ENCODE measurements around the gene CSF1. TPM values are rescaled to one million over a fixed set of nuclear protein-coding genes. Genes with fewer than 3 reads are reported as not detected.
"Not testable (repeated sequence)": the region's sequence is repeated elsewhere in the genome, so short reads cannot be mapped to it uniquely, and the experiment has no call there.

CSF1 gene
- total RNA-seq, 1 donor from 2014 or later, result 9.8 TPM

DNA sequence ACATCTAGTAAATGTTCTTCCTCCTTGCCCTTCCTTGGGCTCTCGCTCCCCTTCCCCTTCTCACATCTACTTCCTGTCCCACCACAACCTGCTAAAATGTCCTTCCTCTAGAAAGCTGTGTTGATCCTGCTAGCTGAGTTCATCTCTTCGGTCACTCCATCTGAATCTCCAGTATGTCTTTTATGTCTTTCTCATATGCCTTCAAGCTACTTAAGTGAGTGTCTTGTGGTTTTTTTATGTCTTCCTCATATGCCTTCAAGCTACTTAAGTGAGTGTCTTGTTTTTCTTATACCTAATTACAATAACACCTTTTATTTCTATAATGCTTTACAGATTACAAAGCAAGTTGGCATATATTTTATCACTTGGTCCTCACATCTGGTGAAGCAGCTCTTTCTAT lies 33.9 kb downstream of the CSF1 start:
- no peak for DNase-seq

DNA sequence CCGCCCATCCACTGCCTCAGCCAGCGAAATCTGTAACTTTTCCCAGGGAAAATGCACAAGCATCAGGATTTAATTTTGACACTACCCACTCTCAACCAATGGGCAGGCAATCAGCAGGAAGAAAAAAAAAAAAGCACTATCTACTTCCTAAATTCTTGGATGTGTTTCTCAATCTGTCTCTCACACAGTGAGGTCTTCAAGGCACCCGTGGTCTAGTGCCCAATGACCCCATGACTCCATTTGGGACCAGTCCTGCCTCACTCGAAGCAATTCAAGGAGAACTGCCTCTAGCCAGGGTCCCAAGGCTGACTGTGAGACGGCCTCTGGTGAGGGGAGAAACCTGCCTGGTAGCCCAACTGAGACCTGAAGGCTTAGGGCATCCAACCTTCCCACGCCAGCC lies 35.9 kb downstream of the CSF1 start:
- DNase-seq, result no peak

DNA sequence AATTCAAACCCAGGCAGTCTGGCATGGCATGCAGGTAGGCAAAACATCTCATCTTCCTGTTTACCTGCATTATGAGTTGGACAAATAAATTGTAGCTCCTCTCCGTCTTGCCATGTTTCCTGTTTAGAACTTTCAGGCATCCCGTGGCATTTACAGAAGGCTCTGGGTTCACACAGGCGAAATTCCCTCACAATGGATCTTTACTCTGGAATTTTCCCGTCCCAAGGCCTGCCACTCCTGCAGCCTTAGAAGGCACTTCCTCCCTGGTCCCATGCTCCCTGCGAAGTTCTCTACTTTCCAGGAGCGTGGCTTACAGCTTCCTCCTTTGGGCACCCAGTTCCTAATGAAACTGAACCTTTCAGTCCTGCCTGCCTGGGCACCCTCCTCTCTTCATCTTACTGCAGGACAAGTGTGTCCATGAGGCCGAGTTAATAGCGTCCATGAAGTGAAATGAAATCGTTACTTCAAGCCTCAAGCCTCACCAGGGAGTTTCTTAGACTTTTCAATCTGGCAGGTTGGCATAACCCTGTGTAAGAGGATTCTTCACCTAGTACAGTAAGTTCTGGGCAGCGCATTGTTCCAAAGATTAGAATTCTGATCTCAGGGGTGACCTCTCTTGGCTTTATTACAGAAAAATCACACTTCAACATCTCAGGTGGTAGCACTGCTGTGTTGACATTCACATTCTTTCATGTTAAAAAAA lies 37.1 kb downstream of the CSF1 start:
- DNase-seq, result no peak

DNA sequence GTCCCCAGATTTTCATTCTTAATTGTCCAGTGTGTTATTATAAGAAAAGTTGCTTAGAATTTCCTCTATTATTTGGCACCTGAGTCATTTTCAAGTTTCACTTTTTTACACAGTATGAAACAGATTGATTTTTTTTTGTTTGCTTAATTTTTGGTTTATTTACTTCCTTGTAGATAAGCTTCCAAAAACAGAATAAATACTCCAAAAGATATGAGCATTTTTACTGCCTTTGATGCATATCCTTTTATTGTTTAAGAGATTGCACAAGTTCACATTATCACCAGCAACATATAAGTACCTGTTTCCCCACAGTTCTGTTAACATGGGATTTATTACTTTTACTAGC lies 37.6 kb downstream of the CSF1 start:
- DNase-seq, result no peak

DNA sequence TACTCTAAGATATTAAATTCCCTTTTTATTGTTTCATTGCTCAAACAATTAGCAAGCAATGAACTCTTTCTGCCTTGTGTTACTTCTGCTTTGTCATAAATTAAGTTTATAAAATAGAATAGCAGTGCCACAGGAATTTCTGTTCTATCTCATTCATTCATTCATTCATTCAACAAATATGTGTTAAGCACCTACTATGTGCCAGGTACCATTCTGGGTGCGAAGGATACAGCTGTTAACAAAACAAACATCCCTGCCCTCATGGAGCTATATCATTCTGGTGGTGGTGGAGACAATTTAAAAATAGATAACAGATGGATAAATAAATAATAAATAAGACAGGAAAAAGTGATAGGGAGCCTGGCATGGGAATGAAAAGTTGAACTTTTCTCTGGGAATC lies 39.4 kb downstream of the CSF1 start:
- DNase-seq, result no peak

DNA sequence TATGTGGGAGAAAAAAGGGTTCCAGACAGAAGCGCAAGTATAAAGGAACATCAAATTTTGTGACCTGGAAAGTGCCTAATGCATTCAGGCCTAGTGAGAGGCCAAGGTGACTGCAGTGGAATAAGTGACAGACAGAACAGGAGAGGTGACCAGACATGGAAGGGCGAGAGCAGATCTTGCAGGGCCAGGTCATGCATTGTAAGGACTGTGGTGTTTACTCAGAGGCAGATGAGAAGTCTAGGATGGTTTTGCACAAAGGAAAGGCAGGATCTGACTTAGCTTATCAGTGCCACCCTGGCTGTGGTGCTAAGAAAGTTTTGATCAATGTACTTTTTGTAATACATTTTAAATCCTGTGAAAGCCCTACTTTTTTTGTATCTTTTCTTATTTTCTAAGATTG lies 39.9 kb downstream of the CSF1 start:
- no peak for DNase-seq

DNA sequence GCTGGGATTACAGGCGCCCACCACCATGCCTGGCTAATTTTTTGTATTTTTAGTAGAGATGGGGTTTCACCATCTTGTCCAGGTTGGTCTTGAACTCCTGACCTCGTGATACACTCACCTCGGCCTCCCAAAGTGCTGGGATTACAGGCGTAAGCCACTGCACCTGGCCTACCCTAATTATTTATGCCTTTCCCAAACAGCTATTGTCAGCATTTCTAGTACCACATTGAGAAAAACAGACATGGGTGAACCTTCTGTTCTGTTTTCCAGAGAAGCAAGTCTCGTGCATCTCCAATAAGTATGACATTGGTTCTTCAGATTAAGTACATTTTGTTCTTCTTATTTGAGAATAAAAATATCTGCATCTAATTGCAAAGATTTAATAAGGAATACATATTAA lies 40.9 kb downstream of the CSF1 start:
- not testable (repeated sequence) for DNase-seq

DNA sequence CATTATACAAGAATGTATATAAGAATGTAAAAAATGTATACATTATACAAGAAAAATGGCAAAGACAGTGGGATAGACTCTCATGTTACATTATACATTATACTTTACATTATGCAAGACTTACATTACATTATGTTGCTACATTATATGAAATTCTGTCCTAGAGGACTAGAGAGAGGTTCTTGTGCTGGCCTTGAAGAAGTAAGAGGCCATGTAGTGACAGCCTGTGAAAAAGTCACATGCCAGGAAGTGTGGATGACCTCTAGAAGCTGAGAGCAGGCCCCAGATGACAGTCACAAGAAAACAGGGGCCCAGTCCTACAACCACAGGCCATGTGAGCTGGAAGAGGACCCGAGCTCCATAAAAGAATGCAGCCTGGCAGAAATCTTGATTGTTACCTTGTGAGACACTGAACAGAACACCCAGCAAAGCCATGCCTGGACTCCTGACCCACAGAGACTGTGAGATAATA lies 43.4 kb downstream of the CSF1 start:
- no peak for DNase-seq

DNA sequence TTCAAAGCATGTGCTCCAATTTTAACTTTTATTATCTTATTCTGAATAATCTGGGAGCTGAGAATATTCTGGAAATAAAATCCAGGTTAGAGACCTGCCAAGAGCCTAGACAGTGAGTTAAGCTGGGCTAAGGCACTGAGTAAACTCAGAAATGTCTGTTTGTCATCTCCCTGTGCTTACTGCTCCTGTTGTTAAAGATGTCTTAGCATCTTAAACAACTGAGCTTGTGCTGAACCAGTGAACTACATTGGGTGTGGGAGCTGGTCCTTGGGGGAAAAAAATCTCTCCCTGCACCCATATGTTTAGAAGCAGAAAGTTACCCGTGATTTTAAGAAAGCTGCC lies 49.0 kb downstream of the CSF1 start:
- no peak for DNase-seq

DNA sequence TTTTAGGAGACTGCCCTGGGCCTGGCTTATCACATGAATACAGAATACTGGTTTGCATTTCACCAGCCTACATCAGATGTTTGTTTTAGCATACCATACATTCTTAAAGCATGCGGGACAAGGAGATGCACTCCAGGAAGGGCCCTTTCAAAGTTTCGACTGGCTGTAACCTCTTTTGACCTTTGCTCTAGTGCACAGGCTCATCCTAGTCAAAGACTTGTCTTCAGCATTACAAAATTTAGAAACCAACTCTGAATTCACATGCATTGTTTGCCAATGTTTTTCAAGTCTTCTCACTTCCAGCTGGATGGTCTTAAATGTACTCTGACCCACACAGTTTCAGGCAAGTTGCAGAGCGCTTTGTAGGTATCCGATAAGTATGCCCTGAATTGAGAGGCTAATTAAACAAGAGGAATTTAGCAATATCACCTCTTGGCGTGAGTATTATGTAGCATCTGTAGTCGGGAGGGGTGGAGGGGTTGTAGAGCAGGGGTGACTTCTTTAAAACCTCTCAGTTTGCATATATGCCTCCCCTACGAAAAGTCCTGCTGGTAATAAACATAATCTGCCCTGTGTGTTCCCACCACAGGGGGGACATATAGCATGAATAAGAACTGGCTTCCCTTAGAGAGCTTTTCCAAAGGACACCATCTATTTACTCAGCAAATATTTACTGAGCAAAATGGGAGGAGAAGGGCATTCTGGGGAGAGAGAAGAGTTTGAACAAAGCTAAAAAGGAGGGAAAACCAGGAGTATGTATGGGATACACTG lies 49.5 kb downstream of the CSF1 start:
- no peak for DNase-seq

DNA sequence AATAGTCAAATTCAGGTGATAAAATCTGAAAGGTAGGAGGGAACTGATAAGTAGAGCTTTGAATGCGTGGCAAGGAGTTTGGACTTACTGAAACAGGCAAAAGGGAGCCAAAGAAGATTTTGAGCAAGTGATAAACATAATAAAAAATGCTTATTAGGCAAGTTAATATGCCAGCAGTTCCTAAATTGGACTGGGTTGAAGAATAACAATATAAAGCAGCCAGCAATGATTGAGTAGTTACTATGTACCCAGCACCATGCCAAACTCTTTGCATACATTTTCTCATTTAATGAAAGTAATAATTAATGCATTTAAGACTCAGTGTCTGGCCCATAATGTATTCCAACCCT lies 50.1 kb downstream of the CSF1 start:
- DNase-seq, result no peak

DNA sequence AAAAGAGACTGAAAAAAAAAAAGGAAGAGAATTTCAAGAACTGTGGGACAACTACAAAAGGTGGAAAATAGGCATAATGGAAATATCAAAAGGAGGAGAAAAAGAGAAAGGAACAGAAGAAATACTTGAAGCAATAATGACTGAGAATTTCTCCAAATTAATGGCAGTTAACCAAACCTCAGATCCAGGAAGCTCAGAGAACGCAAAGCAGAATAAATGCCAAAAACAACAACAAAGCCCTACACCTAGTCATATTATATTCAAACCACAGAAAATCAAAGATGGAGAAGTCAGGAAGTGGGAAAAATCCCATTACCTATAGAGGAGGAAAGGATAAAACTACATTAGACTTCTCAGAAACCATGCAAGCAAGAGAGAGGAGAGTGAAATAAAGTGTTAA lies 53.2 kb downstream of the CSF1 start:
- no peak for DNase-seq

DNA sequence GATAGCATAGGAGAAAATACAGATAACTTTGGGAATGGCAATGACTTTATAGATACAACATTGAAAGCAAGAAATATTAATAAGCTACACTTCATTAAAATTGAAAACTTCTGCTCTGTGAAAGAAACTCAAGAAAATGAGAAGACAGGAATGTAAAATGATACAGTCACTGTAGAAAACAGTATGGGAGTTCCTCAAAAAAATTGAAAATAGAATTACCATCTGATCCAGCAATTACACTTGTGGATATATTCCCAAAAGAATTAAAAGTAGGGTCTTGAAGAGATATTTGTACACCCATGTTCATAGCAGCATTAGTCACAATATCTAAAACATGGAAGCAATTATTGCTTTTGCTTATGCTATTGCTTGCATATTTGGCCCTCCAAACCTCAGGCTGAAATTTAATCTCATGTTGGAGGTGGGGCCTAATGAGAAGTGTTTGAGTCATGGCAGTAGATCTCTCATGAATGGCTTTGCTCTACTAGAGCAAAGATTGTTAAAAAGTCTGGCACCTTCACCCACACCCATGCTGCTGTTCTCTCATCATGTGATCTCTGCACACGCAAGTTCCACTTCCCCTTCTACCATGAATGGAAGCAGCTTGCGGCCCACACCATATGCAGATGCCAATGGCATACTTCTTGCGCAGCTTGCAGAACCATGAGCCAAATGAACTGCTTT lies 58.6 kb downstream of the CSF1 start:
- DNase-seq, result peak; percentile 72

DNA sequence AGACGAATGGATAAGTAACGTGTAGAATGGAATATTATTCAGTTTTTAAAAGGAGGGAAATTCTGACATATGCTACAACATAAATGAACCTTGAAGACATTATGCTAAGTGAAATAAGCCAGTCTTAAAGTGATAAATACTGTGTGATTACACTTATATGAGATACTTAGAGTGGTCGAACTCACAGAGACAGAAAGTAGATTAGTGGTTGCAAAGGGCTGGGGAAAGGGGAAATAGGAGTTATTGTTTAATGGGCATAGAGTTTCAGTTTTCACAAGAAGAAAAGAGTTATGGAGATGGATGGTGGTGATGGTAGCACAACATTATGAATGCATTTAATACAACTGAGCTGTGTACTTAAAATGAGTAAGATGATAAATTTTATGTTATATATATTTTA lies 59.3 kb downstream of the CSF1 start:
- no peak for DNase-seq

DNA sequence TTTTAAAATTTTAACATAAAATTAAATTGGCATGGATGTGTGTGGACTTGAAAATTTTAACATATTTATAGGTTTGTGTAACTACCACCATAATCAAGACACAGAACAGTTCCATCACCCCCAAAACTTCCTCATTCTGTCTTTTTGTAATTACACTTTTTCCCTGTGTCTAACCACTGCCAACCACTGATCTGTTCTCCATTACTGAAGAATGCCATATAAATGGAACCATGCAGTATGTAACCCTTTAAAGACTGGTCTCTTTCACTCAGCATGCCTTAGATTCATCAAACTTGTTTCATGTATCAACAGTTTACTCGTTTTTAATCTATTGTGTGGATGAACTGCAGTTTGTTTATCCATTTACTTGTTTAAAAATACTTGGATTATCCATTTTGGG lies 60.9 kb downstream of the CSF1 start:
- DNase-seq, result peak; percentile 51

DNA sequence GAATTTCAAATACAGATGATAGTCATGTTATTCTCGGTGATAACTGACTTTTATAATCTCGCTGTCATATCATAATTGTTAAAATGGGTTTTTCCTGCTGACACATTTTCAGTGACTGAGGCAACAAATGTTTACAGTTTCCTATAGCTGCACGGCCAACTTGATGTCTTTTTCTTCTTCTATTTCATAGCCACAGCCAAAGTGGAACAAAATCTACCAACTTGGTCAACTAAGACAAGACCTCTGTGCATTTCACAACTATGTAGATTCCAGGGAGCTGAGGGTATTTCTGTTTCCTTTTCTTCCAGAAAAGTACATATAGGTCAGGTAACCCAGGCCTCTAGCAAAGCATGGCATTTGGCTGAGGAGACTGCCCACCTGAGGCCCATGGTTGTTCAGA lies 63.5 kb downstream of the CSF1 start:
- no peak for DNase-seq

DNA sequence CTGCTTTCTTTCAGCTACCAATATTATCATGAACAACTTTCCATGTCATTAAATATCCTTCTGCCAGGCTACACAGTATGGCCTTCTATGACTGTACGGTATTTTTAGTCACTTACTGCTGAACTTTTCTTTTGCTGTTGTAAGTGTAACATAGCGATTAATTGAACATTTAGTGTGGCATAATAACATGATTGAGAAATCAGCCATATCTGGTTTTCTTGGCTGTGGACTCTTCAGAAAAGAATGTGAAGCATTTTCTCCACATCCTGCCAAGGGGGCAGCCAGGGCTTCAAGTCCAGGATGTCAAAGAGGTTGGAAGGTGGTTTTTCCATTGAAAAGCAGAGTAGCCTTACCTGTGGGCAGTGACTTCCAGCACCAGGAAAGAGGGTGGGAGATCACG lies 65.1 kb downstream of the CSF1 start:
- DNase-seq, result no peak

DNA sequence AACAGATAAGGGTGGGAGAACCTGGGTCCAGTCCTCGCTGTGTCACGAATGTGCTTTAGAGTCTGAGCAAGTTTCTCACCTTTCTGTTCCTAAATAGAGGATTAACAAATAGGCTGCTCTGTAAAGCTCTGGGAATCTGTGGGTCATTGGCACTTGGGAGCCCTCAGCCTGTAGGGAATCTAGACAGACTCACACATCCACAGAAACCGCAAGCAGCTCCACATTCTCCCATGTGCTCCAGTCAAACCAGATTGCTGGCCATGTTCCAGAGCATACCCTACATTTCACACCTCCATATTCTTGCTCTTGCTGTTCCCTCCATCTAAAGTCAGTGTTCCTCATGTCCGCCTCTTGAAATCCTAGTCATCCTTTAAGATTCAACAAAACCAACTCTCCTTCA lies 66.1 kb downstream of the CSF1 start:
- no peak for DNase-seq

DNA sequence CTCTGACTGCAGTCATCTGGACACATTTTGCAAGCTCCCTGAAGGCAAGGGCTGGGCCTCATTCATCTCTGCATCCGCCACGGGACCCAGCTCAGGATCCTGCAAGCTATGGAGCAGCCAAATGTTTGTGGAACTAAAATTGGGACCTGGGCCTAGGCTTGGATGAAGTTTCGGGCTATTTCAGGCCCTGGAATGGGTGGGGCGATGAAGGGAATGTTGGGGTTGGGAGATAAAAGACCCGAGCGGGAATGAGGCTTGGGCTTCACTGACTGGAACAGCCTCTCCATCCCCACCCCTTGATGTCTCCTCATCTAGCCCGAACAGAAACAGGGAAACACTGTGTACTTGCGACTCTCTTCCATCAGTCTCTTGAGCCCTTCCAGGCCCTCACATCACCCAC lies 66.6 kb downstream of the CSF1 start:
- no peak for DNase-seq

DNA sequence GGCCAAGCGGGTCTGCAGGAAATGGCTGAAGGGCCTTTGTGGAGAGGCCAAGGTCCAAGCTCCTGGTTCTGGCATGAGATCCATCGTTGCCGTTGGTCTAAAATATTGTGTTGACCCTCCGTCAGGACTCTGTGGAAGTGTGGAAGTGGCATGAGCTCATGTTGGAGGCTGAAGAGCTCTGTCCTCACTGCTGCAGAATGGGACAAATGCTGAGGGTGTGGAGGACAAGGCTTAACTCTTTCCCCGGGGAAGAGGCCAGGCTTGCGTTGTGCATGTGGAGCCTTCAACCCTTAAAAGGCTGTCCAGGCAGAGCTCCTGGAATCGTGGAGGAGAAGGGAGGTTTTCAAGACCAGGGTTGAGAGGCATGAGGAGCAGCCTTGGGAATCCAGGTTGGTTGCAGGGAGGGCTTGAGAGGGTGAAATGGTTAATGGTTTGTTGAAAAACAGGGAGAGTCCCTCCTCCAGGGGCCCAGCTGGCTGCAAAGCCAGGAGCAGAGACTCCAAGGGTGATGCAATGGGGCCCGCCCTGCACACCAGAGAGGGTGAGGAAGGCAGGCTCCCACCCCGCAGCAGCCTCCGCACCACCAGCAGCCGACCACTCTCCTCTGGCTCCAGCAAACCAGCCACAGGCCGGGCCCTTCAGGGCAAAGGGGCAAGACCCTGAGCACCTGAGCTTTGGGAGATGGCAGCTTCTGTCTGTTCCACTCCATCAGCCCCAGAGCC lies 67.2 kb downstream of the CSF1 start:
- no peak for DNase-seq

DNA sequence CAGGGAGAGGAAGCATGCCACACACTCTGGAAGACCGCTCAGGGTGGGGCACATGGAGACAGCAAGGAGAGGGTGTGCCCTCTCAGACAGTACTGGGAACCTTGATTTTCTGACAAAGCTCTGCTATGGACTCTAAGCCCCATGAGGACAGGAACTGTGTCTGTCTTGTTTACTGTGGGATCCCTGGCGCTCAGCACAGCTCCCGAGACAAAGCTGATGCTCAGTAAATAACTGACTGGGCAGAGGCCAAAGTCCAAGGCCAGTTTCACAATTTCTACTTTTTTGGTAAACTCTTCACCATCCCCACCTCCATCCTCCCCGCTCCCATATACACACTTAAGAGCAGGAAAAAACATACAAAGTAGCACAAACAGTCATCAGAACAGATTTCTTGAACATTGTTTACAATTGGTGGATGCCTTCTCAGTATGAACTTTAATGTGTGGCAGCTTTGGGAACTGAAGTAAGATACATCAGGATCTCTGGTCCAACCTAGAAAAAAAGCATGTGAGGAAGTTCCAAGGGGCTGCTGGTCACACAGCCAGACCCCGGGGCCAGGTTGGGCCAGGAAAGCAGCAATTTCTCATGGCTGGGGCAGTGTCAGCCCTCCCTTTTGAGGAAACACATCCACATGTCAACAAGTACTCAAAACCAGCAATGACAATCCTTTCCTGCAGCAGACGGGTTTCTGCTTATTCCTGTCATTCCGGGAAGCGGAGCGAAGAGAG lies 68.3 kb downstream of the CSF1 start:
- DNase-seq, result no peak

DNA sequence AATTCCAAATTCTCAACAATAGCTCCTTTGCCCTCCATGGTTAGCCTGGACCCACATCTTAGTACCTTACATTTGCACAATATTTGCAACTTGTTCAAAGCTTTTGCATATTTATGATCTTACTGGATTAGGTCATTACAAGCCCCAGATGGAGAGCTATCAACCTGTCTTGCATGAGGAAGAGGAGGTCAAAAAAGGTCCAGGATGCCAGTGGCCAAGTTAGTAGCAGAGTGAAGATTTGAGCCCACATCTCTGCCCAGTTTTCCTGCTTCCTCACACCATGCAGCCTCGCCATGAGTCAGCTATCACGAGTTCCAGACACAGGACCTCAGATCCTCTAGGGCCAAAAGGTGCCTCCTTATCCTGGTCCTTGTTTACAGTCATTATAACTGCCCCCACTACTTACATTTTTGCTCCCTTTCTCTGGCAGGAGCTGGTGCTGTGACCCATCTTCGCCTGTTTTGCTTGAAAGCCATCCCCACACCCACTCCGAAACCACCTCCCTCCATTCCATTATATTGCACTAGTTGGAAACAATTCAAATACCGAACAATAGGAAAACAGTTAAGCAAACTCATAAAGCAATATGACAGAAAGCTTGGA lies 68.9 kb downstream of the CSF1 start:
- DNase-seq, result peak; percentile 40
